Central memory CD8-positive, alpha-beta T cell (primary cell): ENCODE measurements around the gene NCR2.

ENCODE experiments used
- ATAC-seq: fragments of 150-1000 bp; cut with Tn5 transposase; replicated peaks from 2 replicates; pipeline ENCODE4 v1.10.0; 2022; ENCODE audit warnings: mild to moderate bottlenecking, moderate FRiP score, moderate number of reproducible peaks; ENCODE audit not compliant: poor library complexity, severe bottlenecking; ENCODE audit errors: extremely low read depth
- DNase-seq, 2 donors: peaks; one replicate each; pipeline ENCODE4 v3.0.0; 2021; ENCODE audit warnings: low spot score in 2 of 2
- H3K27ac Mint-ChIP-seq: one replicate; pipeline ENCODE4 v1.8.0; 2022; ENCODE audit warnings: low read depth, mild to moderate bottlenecking, moderate library complexity, mixed read lengths
- H3K27me3 Mint-ChIP-seq: one replicate; pipeline ENCODE4 v1.8.0; 2022; ENCODE audit warnings: mixed read lengths
- H3K36me3 Mint-ChIP-seq: one replicate; pipeline ENCODE4 v1.8.0; 2022; ENCODE audit warnings: mild to moderate bottlenecking, moderate library complexity, mixed read lengths; ENCODE audit not compliant: insufficient read depth
- H3K4me1 Mint-ChIP-seq: one replicate; pipeline ENCODE4 v1.8.0; 2022; ENCODE audit warnings: mixed read lengths
- H3K4me3 Mint-ChIP-seq: one replicate; pipeline ENCODE4 v1.8.0; 2022; ENCODE audit warnings: mild to moderate bottlenecking, moderate library complexity, mixed read lengths
- H3K9me3 Mint-ChIP-seq: one replicate; pipeline ENCODE4 v1.8.0; 2022; ENCODE audit warnings: mixed read lengths

The NCR2 gene

DNA sequence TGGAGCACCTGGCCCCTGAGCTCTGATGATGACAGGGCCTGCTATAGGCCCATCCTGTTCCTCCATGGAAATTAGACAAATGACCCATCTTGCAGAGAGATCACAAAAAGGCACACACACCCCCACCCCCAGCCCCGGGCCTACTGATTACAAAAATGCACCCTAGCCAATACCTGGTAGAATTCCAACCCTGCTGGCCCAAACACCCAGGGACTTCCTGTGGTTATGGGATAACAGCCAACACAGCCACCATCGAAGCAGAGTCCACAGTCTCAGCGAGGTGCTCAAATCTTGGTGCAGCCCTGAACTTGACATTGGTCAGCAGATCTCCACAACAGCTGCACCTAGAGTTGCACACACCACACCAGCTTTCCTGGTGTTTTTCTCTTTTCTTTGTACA is 17.0 kb downstream of the NCR2 start:
- H3K27me3 Mint-ChIP-seq, result peaks cover 33% of the 10 kb centered on the region
- no peak overlapping the region for H3K4me3 Mint-ChIP-seq
- ATAC-seq, result no peak

DNA sequence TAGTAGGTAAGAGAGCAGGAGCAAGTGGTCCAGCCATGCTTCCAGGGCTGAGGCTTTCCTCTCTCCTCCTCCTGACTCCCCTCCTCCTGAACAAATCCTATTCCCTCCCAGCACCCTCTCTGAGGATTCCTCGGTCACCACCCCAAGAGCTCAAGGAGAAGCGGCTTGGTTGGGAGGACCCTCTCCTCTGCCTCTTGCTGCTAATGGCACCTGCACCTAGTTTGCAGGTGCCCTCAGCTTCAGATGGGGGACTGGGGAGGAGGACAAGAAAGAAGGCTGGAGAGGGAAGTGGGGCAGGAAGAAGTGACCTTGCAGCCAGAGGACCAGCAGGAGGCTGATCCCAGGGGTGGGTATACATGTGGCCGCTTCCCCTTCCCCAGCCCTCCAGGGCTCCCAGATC is 17.5 kb downstream of the NCR2 start:
- Mint-ChIP-seq H3K4me3 (no peak overlapping the region), H3K27me3 (peaks cover 33% of the 10 kb centered on the region), H3K27ac (no peak overlapping the region), H3K4me1 (no peaks in the 10 kb centered on the region), H3K9me3 (no peaks in the 10 kb centered on the region), H3K36me3 (no peaks in the 10 kb centered on the region)
- DNase-seq (no peak), ATAC-seq (no peak)

More for the DNA sequence above, 17.0 kb downstream of the NCR2 start:
- Mint-ChIP-seq H3K27ac (no peak overlapping the region), H3K36me3 (no peaks in the 10 kb centered on the region), H3K9me3 (no peaks in the 10 kb centered on the region), H3K4me1 (peaks cover 3% of the 10 kb centered on the region)
- DNase-seq, result no peak

DNA sequence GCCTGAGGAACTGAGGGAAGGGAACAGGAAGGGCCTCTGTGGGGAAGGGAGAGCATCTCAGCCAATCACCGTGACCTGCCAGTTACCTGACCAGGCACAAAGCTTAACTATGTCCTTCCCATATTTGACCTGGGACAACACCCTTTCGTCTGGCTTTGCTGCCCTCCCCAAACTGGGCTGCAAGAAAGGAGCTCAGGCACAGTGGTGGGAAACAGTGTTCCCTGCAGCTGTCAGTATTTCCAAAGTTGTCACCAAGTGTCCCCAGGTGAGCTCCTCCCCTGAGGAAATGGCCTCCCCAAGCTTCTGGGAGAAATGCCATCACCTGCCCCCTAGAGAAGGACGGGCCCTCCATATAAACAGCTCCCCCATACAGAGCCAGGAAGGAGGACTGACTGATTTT is 17.9 kb downstream of the NCR2 start:
- H3K9me3 Mint-ChIP-seq, result no peaks in the 10 kb centered on the region
- H3K27ac Mint-ChIP-seq, result no peak overlapping the region
- H3K4me3 Mint-ChIP-seq, result no peak overlapping the region
- H3K27me3 Mint-ChIP-seq, result peaks cover 33% of the 10 kb centered on the region
- DNase-seq (no peak), ATAC-seq (no peak)
- no peaks in the 10 kb centered on the region for H3K36me3 Mint-ChIP-seq
- H3K4me1 Mint-ChIP-seq, result no peaks in the 10 kb centered on the region

DNA sequence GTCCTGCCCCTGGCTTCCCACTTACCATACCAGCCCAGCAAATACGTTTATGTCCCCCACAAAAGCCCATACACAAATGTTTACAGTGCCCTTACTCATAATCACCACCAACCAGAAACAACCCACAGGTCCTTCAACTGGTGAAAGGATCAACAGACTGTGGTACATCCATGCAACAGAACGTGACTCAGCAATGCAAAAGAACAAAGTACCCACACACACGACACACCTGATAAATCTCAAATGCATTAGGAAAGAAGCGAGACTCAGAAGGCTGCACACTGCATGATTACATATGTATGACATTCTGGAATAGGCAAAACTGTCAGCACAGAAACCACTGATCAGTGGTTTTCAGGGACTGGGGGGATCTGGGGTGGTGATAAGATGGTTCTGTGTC is 20.5 kb downstream of the NCR2 start:
- peak overlapping the region; percentile 9 for H3K27ac Mint-ChIP-seq
- peaks cover 9% of the 10 kb centered on the region for H3K9me3 Mint-ChIP-seq
- DNase-seq, result no peak
- H3K36me3 Mint-ChIP-seq, result no peaks in the 10 kb centered on the region
- ATAC-seq, result no peak
- no peak overlapping the region for H3K4me3 Mint-ChIP-seq
- H3K27me3 Mint-ChIP-seq, result peaks cover 21% of the 10 kb centered on the region
- H3K4me1 Mint-ChIP-seq, result no peaks in the 10 kb centered on the region

DNA sequence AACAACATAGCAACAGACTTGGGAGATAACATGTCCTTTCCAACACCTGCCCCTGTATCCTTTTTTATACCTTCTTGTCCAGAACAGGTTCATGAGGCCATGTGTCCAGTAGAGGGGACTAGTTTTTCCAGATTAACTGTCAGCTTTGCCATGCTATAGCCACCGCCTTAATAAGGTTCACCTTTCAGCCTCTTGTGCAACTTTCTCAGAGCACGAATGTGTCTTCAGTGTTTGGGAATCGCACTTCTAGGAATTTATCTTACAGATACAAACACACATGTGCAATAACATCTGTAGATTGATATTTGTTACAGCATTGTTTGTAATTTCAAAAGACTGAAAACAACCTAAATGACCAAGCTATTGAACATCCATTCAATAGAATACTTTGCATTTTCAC is 21.4 kb downstream of the NCR2 start:
- no peak for ATAC-seq
- Mint-ChIP-seq H3K4me3 (no peak overlapping the region), H3K4me1 (no peaks in the 10 kb centered on the region), H3K9me3 (peaks cover 9% of the 10 kb centered on the region), H3K27me3 (peaks cover 26% of the 10 kb centered on the region), H3K27ac (no peak overlapping the region), H3K36me3 (no peaks in the 10 kb centered on the region)
- no peak for DNase-seq

DNA sequence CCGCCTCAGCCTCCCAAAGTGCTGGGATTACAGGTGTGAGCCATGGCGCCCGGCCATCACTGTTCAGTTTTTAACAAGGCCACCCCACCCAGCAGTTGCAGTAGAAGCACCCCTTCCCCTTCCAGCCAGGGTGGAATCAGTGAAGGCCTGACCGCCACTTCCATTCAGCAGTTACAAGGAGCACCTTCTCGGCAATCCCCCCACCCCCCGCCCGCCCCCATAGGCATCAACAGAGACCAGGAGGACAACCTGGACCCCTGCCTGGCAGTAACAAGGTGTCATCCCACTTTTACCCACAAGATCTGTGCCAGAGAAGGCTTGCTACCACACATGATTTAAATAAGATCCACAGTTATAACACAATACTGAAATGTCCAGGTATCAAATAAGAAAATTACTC is 23.1 kb downstream of the NCR2 start:
- H3K27me3 Mint-ChIP-seq, result peaks cover 26% of the 10 kb centered on the region
- no peaks in the 10 kb centered on the region for H3K4me1 Mint-ChIP-seq
- peaks cover 9% of the 10 kb centered on the region for H3K9me3 Mint-ChIP-seq
- H3K36me3 Mint-ChIP-seq, result no peaks in the 10 kb centered on the region
- H3K4me3 Mint-ChIP-seq, result no peak overlapping the region
- ATAC-seq, result no peak
- H3K27ac Mint-ChIP-seq, result no peak overlapping the region
- DNase-seq, result no peak

DNA sequence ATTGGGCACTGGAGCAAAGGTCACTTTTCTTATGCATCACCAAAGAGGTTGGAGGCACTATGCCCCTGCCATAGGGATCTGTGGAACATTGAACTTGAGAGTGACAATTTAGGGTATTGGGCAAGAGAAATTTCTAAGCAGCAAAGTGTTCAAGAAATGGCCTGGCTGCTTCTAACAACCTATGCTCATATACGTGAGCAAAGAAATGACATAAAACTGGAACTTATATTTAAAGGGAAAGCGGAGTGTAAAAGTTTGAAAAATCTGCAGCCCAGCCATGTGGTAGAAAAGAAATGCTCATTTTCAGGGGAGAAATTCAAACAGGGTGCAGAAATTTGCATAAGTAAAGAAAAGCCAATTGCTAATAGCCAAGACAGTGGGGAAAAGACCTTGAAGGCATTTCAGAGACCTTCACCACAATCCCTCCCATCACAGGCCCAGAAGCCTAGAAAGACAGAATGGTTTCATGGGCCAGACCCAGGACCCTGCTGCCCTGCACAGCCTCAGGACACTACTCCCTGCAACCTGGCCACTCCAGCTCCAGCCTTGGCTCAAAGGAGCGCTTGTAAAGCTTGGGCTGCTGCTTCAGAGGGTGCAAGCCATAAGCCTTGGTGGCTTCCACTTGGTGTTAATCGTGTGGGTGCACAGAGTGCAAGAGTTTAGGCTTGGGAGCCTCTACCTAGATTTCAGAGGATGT is 24.4 kb downstream of the NCR2 start:
- peaks cover 9% of the 10 kb centered on the region for H3K9me3 Mint-ChIP-seq
- H3K4me1 Mint-ChIP-seq, result no peaks in the 10 kb centered on the region
- H3K4me3 Mint-ChIP-seq, result no peak overlapping the region
- no peaks in the 10 kb centered on the region for H3K36me3 Mint-ChIP-seq
- ATAC-seq (no peak), DNase-seq (no peak)
- H3K27me3 Mint-ChIP-seq, result peaks cover 38% of the 10 kb centered on the region
- H3K27ac Mint-ChIP-seq, result no peak overlapping the region

DNA sequence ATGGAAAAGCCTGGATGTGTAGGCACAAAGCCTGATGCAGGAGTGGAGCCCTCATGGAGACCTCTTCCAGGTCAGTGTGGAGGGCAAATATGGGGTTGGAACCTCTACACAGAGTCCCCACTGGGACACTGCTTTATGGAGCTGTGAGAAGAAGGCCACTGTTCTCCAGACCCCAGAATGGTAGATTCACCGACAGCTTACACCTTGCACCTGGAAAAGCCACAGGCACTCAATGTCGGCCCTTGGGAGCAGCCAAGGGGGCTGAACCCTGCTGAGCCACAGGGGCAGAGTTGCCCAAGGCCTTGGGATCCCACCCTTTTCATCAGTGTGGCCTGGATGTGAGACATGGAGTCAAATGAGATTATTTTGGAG is 24.9 kb downstream of the NCR2 start:
- ATAC-seq (no peak), DNase-seq (no peak)
- H3K27me3 Mint-ChIP-seq, result peaks cover 39% of the 10 kb centered on the region
- H3K4me3 Mint-ChIP-seq, result no peak overlapping the region
- H3K36me3 Mint-ChIP-seq, result no peaks in the 10 kb centered on the region
- H3K4me1 Mint-ChIP-seq, result no peaks in the 10 kb centered on the region
- peaks cover 9% of the 10 kb centered on the region for H3K9me3 Mint-ChIP-seq
- H3K27ac Mint-ChIP-seq, result no peak overlapping the region

DNA sequence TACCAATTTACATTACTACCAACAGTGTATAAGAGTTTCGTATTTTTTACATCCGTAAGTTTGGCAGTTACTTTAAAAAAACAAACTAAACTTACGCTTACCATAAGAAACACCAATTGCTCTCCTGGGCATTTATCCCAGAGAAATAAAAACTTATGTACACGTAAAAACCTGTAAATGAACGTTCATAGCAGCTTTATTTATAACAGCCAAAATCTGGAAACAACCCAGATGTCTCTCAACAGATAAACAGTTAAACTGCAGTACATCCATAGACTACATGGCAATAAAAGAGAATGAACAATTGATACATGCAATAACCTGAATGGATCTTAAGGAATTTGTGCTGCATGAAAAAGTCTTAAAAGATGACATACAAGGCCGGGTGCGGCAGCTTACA is 30.7 kb downstream of the NCR2 start:
- no peaks in the 10 kb centered on the region for H3K36me3 Mint-ChIP-seq
- no peak for ATAC-seq
- DNase-seq, result no peak
- H3K4me1 Mint-ChIP-seq, result peaks cover 8% of the 10 kb centered on the region
- H3K9me3 Mint-ChIP-seq, result no peaks in the 10 kb centered on the region
- peaks cover 54% of the 10 kb centered on the region for H3K27me3 Mint-ChIP-seq
- no peak overlapping the region for H3K4me3 Mint-ChIP-seq
- no peak overlapping the region for H3K27ac Mint-ChIP-seq

DNA sequence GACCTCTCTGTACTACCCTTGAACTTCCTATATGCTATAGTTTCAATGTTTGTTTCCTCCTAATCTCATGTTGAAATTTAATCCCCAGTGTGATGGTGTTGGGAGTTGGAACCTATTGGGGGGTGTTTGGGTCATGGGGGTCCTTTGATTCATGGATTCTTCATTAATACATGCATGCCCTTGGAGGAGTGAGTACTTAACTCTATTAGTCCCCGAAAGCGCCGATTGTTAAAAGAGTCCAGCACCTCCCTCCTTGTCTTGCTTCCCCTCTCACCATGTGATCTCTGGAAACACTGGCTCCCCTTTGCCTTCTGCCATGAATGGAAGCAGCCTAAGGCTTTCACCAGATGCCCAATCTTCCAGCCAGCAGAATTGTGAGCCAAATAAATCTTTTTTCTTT is 31.7 kb downstream of the NCR2 start:
- Mint-ChIP-seq H3K9me3 (no peaks in the 10 kb centered on the region), H3K27ac (no peak overlapping the region), H3K4me3 (no peak overlapping the region), H3K4me1 (peaks cover 17% of the 10 kb centered on the region), H3K27me3 (peaks cover 54% of the 10 kb centered on the region), H3K36me3 (peaks cover 5% of the 10 kb centered on the region)
- DNase-seq (no peak), ATAC-seq (no peak)

DNA sequence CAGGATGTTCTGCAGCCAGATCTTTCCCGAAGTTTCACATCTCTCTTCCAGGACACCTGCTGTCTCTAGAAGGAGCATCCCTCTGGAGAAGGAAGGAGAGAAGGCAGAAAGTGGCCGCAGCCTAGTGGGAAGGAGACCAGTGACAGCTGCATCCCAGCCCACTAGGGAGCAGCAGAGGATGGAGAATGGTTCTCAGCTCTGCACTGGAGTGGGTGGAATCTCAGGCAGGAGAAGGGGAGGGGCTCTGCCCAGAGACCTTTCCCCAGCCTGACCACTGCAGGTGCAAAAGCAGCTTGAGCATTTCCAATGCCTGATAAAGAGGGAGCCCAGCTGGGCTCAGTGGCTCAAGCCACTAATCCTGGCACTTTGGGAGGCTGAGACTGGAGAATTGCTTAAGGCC is 32.3 kb downstream of the NCR2 start:
- no peak for DNase-seq
- peaks cover 57% of the 10 kb centered on the region for H3K27me3 Mint-ChIP-seq

DNA sequence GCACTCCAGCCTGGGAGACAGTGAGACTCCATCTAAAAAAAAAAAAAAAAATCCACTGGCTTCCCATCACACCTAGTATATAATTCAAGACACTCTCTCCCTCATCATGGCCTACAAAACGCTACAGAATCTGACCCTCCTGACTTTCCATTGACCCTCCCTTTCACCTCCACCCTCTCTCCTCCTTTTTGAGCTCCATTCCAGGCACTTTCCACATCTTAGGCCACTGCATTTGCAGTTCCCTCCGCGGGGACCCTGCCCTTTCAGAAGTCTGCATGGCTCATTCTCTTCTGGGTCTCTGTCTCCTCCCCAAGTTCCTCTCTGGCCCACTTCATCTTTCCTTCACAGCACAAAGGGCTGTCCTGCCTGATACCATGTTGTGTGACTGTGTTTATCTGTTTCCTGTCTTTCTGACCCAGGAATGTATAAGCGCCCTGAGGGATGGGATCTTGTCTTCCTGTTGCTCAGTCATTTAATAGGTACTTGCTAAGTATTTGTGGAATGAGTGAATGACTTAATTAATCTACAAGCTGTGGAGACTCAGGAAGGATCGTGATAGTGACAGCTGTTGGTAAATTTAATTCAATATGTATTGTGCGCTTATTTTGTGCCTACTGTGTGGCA is 35.2 kb downstream of the NCR2 start:
- H3K9me3 Mint-ChIP-seq, result no peaks in the 10 kb centered on the region
- H3K4me1 Mint-ChIP-seq, result peaks cover 40% of the 10 kb centered on the region
- peaks cover 10% of the 10 kb centered on the region for H3K36me3 Mint-ChIP-seq
- no peak overlapping the region for H3K4me3 Mint-ChIP-seq
- ATAC-seq, result no peak
- H3K27ac Mint-ChIP-seq, result no peak overlapping the region
- no peak for DNase-seq
- H3K27me3 Mint-ChIP-seq, result peaks cover 68% of the 10 kb centered on the region

More for the DNA sequence above, 32.3 kb downstream of the NCR2 start:
- Mint-ChIP-seq H3K27ac (no peak overlapping the region), H3K4me1 (peaks cover 23% of the 10 kb centered on the region), H3K4me3 (no peak overlapping the region), H3K9me3 (no peaks in the 10 kb centered on the region), H3K36me3 (peaks cover 8% of the 10 kb centered on the region)
- ATAC-seq, result no peak

DNA sequence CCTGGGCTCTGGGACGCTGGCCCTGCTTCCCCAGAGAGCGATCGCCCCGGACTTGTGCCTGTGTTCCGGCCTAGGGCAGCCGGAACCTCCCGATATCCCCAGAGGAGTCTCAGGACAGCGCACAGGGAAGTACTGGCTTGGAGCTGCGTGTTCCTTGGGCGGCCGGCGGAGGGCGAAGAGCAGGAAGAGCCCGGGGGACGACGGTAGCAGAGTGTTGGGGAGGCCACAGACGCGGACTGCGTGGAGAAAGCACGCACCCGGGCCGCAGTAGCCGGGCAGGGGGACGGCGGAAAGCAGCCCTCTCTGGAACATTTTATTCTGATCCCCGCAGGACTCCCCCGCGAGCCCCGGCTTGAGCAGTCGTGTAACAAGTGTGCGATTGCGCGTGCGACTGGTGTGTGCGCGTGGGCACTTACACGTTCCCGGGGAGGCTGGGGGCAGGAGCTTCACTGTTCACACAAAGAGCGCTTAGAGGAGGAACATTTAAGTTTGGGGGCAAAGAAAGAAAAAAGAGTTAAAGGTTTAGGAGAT is 36.1 kb downstream of the NCR2 start:
- Mint-ChIP-seq H3K27ac (no peak overlapping the region), H3K36me3 (peaks cover 10% of the 10 kb centered on the region), H3K9me3 (no peaks in the 10 kb centered on the region), H3K4me1 (peaks cover 40% of the 10 kb centered on the region), H3K27me3 (peaks cover 77% of the 10 kb centered on the region), H3K4me3 (peak overlapping the region; percentile 68)
- ATAC-seq (no peak), DNase-seq (no peak)
